DMS153 (cell line): ENCODE data around the gene TUBGCP6.
"Not testable (repeated sequence)": the region's sequence is repeated elsewhere in the genome, so short reads cannot be mapped to it uniquely, and the experiment has no call there.

Source experiments
- DNase-seq: peaks from one replicate; lab custom pipeline; 2025; lab: John Stamatoyannopoulos, UW

TUBGCP6 gene

GRCh38 chr22:50168490-50169180 is 76.2 kb downstream of the TUBGCP6 start:
- not testable (repeated sequence) for DNase-seq

- DNase-seq, result no peak
Observed at GRCh38 chr22:50167689-50168489, 76.9 kb downstream of the TUBGCP6 start.
